ENCODE results near the gene CD248. TPM values are rescaled to one million over a fixed set of nuclear protein-coding genes. Genes with fewer than 3 reads are reported as not detected.

CD248 gene
- total RNA-seq, 2 experiments from 2014 or later: 5.2 to 5.6 TPM

- ChIA-PET CTCF (interaction anchor here (0.9 to 1.0 kb wide), 2 partner anchors 20 to 41 kb away, joined by 4 read pairs; no protein-coding TSS in a partner anchor), POLR2A (no interaction called here)
These were observed 14.2 kb downstream of the CD248 start for GRCh38 chr11:66302656-66303055.

GRCh38 chr11:66299186-66299585 is 17.7 kb downstream of the CD248 start:
- POLR2A ChIA-PET: no interaction called here
- CTCF ChIA-PET: no interaction called here

- ChIA-PET POLR2A (no interaction called here), CTCF (interaction anchor here (0.6 to 1.3 kb wide), 3 partner anchors 14 to 89 kb away, joined by 3 read pairs; no protein-coding TSS in a partner anchor)
These were observed 19.2 kb downstream of the CD248 start for GRCh38 chr11:66297610-66298009.

GRCh38 chr11:66294626-66295620 is 21.9 kb downstream of the CD248 start:
- ChIA-PET POLR2A (no interaction called here), CTCF (no interaction called here)

GRCh38 chr11:66293777-66294625 is 22.8 kb downstream of the CD248 start:
- ChIA-PET POLR2A (no interaction called here), CTCF (no interaction called here)

- ChIA-PET POLR2A (no interaction called here), CTCF (no interaction called here)
These were observed 23.5 kb downstream of the CD248 start for GRCh38 chr11:66293352-66293751.

GRCh38 chr11:66292543-66293332 is 24.1 kb downstream of the CD248 start:
- CTCF ChIA-PET: no interaction called here
- POLR2A ChIA-PET: no interaction called here

- ChIA-PET POLR2A (no interaction called here), CTCF (interaction anchor here (0.9 to 1.5 kb wide), 4 partner anchors 9 to 70 kb away, joined by 3 to 5 read pairs (median 4); no protein-coding TSS in a partner anchor)
These were observed 24.9 kb downstream of the CD248 start, which contains the start of gene TMEM151A for GRCh38 chr11:66291706-66292542. TSS of gene TMEM151A (plus strand) at chr11:66291894. CDS start at chr11:66292014, 120 bp downstream.

- POLR2A ChIA-PET: interaction anchor here (0.6 kb wide), 1 partner anchor 12 kb away, joined by 6 read pairs; no protein-coding TSS in a partner anchor
- CTCF ChIA-PET: interaction anchor here (0.9 to 1.5 kb wide), 4 partner anchors 9 to 69 kb away, joined by 3 to 5 read pairs (median 4); no protein-coding TSS in a partner anchor
These were observed 25.5 kb downstream of the CD248 start for GRCh38 chr11:66291303-66291705.

GRCh38 chr11:66290330-66290621 is 26.6 kb downstream of the CD248 start:
- CTCF ChIA-PET: interaction anchor here (0.6 to 2.6 kb wide), 2 partner anchors 301 to 388 kb away, joined by 4 to 6 read pairs; partner anchors contain the start of gene RBM4B
- POLR2A ChIA-PET: interaction anchor here (2.6 kb wide), 1 partner anchor 27 kb away, joined by 9 read pairs; the partner anchor contains the start of gene CD248

GRCh38 chr11:66289548-66290329 is 27.1 kb downstream of the CD248 start:
- POLR2A ChIA-PET: interaction anchor here (0.6 to 2.6 kb wide), 10 partner anchors 10 to 1363 kb away, joined by 3 to 9 read pairs (median 4); partner anchors contain the start of genes CD248, CST6 and RIN1
- CTCF ChIA-PET: interaction anchor here (0.8 to 2.7 kb wide), 6 partner anchors 8 to 388 kb away, joined by 3 to 16 read pairs (median 6); partner anchors contain the start of genes BRMS1 and RBM4B

- CTCF ChIA-PET: interaction anchor here (0.5 to 2.7 kb wide), 9 partner anchors 8 to 389 kb away, joined by 3 to 16 read pairs (median 4); partner anchors contain the start of genes BRMS1, RAB1B and RBM4B
These were observed 27.9 kb downstream of the CD248 start, which contains the start of gene YIF1A for GRCh38 chr11:66288671-66289547. TSS of gene YIF1A (minus strand) at chr11:66289143. CDS start at chr11:66288985, 158 bp downstream.

GRCh38 chr11:66287889-66288670 is 28.8 kb downstream of the CD248 start:
- POLR2A ChIA-PET: interaction anchor here (0.5 to 2.6 kb wide), 6 partner anchors 8 to 142 kb away, joined by 3 to 9 read pairs (median 6); partner anchors contain the start of gene CD248
- CTCF ChIA-PET: interaction anchor here (0.5 to 2.7 kb wide), 9 partner anchors 17 to 390 kb away, joined by 3 to 16 read pairs (median 4); partner anchors contain the start of genes RAB1B and RBM4B

More at GRCh38 chr11:66288671-66289547, 27.9 kb downstream of the CD248 start, which contains the start of gene YIF1A:
- POLR2A ChIA-PET: interaction anchor here (0.6 to 2.6 kb wide), 11 partner anchors 9 to 1362 kb away, joined by 3 to 9 read pairs (median 3); partner anchors contain the start of genes CD248, CST6 and RIN1

GRCh38 chr11:66287211-66287888 is 29.5 kb downstream of the CD248 start:
- CTCF ChIA-PET: interaction anchor here (1.0 to 2.7 kb wide), 3 partner anchors 25 to 65 kb away, joined by 3 to 16 read pairs (median 7); no protein-coding TSS in a partner anchor
- POLR2A ChIA-PET: interaction anchor here (0.6 kb wide), 1 partner anchor 65 kb away, joined by 8 read pairs; no protein-coding TSS in a partner anchor
